Skin epidermis (tissue), 12 donors: Measurements from ENCODE around the gene CMTM1.
"Not testable (repeated sequence)": the region's sequence is repeated elsewhere in the genome, so short reads cannot be mapped to it uniquely, and the experiment has no call there.

Source experiments
- H3K27ac ChIP-seq, 21 experiments: fragments of 200-600 bp; sonication (generic) in 11 of 21; one replicate each; pipeline ENCODE4 v1.5.0; 2020; ENCODE audit warnings: mild to moderate bottlenecking in 3 of 21, inconsistent platforms in 2 of 21, moderate library complexity in 2 of 21
- H3K4me3 ChIP-seq, 7 experiments: fragments of 200-600 bp; sonication (generic) in 2 of 7; one replicate each; pipeline ENCODE4 v1.5.0; 2020; ENCODE audit warnings: inconsistent platforms in 2 of 7, mild to moderate bottlenecking in 2 of 7, moderate library complexity in 1 of 7

CMTM1 gene

GRCh38 chr16:66605979-66606751 is 39.9 kb downstream of the CMTM1 start:
- H3K27ac ChIP-seq: peak overlapping the region in 19 of 21 experiments; percentile 76 to 99 (median 93)
- peak overlapping the region; percentile 65 to 98 (median 84) for H3K4me3 ChIP-seq

GRCh38 chr16:66608241-66609138 is 42.3 kb downstream of the CMTM1 start:
- no peak overlapping the region for H3K4me3 ChIP-seq
- H3K27ac ChIP-seq: peak overlapping the region in 9 of 21 experiments; percentile 4 to 68 (median 35)

GRCh38 chr16:66609139-66609510 is 42.9 kb downstream of the CMTM1 start:
- H3K27ac ChIP-seq: peak overlapping the region in 9 of 21 experiments; percentile 4 to 68 (median 35)
- H3K4me3 ChIP-seq: no peak overlapping the region

GRCh38 chr16:66610111-66610820 is 44.0 kb downstream of the CMTM1 start:
- H3K27ac ChIP-seq: peak overlapping the region in 4 of 21 experiments; percentile 11 to 44 (median 28)
- H3K4me3 ChIP-seq: no peak overlapping the region

DNA sequence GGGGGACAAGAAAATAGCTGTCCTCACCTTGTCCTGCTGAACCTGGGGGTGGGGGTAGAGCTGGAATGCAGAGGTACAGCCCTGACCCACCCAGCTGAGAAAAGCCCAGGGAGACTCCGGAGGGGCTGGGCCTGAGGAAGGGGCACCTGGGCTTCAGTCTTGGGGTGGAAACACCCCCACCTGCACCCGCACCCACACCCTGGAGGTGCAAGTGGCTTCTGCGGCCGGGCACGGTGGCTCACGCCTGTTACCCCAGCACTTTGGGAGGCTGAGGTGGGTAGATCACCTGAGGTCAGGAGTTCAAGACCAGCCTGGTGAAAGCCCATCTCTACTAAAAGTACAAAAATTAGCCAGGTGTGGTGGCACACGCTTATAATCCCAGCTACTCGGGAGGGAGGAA is 45.7 kb downstream of the CMTM1 start:
- H3K27ac ChIP-seq, H3K4me3 ChIP-seq: not testable (repeated sequence)

GRCh38 chr16:66612422-66612821 is 46.2 kb downstream of the CMTM1 start:
- Histone ChIP-seq H3K27ac (no peak overlapping the region), H3K4me3 (no peak overlapping the region)

- H3K27ac ChIP-seq: no peak overlapping the region
These were observed 48.0 kb downstream of the CMTM1 start for GRCh38 chr16:66614161-66614802.

GRCh38 chr16:66616169-66616568 is 49.9 kb downstream of the CMTM1 start:
- Histone ChIP-seq H3K27ac (no peak overlapping the region), H3K4me3 (no peak overlapping the region)

More at GRCh38 chr16:66614161-66614802, 48.0 kb downstream of the CMTM1 start:
- no peak overlapping the region for H3K4me3 ChIP-seq

GRCh38 chr16:66616592-66616991 is 50.4 kb downstream of the CMTM1 start:
- no peak overlapping the region for H3K4me3 ChIP-seq
- no peak overlapping the region for H3K27ac ChIP-seq

DNA sequence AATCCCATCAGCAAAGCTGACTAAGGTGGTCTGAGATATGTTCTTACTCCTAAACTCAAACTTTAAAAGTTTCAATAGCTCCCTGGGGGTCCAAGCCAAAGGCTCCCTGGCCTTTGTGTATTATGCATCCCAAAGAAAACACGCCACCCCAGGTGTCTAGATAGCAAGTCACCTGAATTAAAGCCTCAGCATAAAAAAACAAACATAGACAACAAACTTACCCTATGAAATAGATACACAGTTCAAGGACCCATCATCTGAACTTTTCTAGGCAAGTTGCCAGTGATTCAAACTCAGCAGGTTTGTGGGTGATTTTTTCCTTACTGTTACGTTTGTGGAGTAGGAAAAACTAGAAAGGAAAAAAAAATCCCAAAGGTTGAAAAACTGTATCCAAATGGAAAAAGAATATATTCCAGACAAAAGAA is 50.8 kb downstream of the CMTM1 start:
- Histone ChIP-seq H3K27ac (peak overlapping the region in 3 of 21 experiments; percentile 51 to 79 (median 71)), H3K4me3 (no peak overlapping the region)

DNA sequence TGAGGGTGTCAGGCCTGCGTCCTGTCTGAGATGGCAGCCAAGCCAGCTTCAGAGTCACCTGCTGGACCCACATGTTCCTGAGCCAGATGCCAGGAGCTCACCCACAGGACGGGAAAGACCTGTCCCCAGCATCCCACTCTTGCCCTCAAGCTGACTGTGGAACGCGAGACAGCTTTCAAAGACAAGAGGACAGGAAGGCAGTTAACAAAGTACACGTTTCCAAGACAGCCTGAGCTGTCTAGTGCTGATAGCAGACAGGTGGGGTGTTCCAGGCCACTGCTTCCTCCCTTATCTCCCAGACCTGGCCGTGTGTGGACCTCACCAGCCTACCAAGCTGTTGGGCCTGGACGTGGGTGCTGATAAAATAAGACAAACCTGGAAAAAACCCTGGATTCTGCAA is 51.5 kb downstream of the CMTM1 start:
- Histone ChIP-seq H3K27ac (peak overlapping the region in 15 of 21 experiments; percentile 7 to 79 (median 56)), H3K4me3 (no peak overlapping the region)

DNA sequence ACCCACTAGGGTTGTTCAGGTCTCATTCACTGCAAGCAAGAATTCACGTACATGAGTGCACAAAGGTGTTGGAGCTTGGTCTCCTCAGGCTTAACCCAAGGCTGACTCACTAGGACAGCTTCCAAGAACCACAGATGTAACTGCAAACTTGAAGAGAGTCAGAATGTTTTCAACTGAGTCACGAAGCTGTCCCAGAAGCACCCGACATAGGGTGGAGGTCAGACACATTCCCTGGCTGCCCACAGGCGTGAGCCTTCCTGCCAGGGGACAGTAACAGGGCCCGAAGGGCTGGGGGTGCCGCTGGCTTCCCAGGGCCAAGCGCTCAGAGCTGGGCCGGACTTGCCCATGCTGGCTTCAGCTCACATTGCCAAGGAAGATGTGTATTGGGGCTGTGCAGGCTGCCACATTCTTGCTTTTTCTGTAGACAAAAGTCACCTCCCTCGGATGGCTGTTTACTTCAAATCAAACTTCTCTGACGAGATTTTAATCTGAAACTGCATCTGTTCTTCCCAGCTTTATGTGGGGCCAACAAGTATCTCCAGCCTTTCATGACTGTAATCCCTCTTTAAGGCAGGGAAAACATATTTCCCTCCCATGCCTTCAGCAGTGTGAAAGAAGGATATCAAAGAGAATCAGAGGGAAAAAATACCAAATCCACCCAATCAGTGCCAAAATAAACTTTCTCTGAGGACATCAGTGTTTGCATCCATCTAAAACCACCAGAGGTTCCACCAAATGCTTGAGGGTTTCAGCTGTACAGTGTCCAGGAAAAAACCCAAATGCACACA is 52.5 kb downstream of the CMTM1 start:
- Histone ChIP-seq H3K4me3 (no peak overlapping the region), H3K27ac (peak overlapping the region in 18 of 21 experiments; percentile 22 to 80 (median 58))

DNA sequence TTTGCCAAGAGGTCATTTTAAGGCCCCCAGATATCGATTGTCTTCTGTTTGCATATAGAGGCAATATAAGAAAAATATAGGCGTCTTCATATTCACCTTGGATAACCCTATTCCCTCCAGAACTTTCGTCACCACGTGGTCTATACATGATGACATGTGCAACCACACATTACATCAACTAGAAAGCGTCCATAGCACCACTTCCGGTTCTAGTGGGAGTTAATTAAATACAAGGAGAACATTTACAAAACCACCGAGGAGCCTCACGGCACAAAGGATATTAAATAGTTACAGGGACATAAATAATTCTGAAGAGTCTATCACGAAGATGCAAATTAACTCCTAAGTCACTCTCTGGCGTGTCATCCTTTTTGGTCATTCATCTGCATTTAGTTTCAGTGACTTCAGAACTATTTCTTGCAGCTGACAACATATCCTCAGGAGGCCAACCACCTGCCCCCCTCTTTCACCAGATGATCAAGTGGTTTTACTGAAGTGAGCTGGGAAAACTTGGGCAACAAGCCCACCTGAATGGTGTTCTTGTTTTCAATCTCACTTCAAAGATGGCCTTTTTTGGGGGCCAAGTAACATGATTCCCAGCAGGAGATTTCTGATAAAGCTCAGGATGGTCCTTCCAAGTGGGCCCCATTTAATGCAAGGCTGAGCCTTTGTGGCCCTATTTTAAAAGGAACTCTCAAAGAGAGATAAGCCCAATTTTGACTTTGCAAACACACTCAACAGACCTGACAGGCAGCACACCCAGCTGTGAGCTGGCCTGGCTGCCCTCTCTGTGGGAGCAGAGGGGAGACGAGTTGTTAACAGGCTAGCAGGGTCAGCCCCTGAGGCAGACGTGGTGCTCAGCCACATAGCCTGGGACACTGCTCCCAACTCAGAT is 53.5 kb downstream of the CMTM1 start:
- H3K27ac ChIP-seq: peak overlapping the region in 15 of 21 experiments; percentile 41 to 80 (median 62)
- no peak overlapping the region for H3K4me3 ChIP-seq

- Histone ChIP-seq H3K4me3 (no peak overlapping the region), H3K27ac (peak overlapping the region in 7 of 21 experiments; percentile 38 to 80 (median 62))
These were observed 54.2 kb downstream of the CMTM1 start for GRCh38 chr16:66620429-66620795.

GRCh38 chr16:66621973-66622372 is 55.7 kb downstream of the CMTM1 start:
- Histone ChIP-seq H3K4me3 (no peak overlapping the region), H3K27ac (peak overlapping the region in 2 of 21 experiments; percentile 4 to 5)

DNA sequence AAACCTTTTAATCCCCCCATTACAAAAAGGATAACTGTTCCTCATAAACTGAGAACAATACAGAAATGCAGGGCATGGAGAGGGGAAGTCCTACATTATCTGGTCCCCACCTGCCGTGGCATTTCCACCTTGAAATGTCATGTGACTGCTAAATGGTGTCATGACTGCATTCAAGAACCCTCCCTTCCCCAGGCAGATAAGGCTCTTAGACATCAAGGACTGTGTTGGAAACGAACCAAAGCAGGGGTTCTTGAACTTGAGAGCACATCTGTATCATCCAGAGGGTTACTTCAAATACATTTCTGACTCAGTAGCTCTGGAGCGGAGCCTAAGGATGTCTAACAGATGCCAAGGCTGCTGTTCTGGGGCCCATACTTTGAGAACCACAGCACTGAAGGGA is 56.6 kb downstream of the CMTM1 start:
- no peak overlapping the region for H3K4me3 ChIP-seq
- H3K27ac ChIP-seq: no peak overlapping the region

- Histone ChIP-seq H3K4me3 (no peak overlapping the region), H3K27ac (no peak overlapping the region)
These were observed 57.5 kb downstream of the CMTM1 start for GRCh38 chr16:66623755-66624154.
